HUDEP-2 (cell line): Measurements from ENCODE around the gene DCTN3.

Experiments used
- DNase-seq, 76 experiments: peaks; one replicate each; lab custom pipeline; 2025; ENCODE audit not compliant: unreplicated experiment in 76 of 76; lab: John Stamatoyannopoulos, UW

DCTN3 gene

GRCh38 chr9:34625186-34625486, 4.8 kb upstream of the DCTN3 start:
- DNase-seq = no peak

GRCh38 chr9:34624475-34625185, 4.3 kb upstream of the DCTN3 start:
- DNase-seq = no peak

- no peak for DNase-seq
These were observed 3.3 kb upstream of the DCTN3 start for GRCh38 chr9:34623374-34624235.

- DNase-seq = no peak
These were observed 5.2 kb downstream of the DCTN3 start for GRCh38 chr9:34615132-34615531.

- DNase-seq = peak in 66 of 76 experiments; percentile 20 to 83 (median 52)
These were observed 7.4 kb downstream of the DCTN3 start for GRCh38 chr9:34612788-34613390.

GRCh38 chr9:34611811-34612787, 8.2 kb downstream of the DCTN3 start, which contains the start of gene RPP25L:
TSS of gene RPP25L (minus strand) at chr9:34612097. CDS start at chr9:34611296, 801 bp downstream.
- DNase-seq = peak in 72 of 76 experiments; percentile 10 to 85 (median 66)

- DNase-seq = no peak
These were observed 9.0 kb downstream of the DCTN3 start for GRCh38 chr9:34611251-34611810.

GRCh38 chr9:34610434-34611206, 9.7 kb downstream of the DCTN3 start:
- DNase-seq = peak in 2 of 76 experiments; percentile 3 to 14

GRCh38 chr9:34607331-34607730, 13.0 kb downstream of the DCTN3 start:
- DNase-seq = no peak

GRCh38 chr9:34606905-34607304, 13.4 kb downstream of the DCTN3 start:
- no peak for DNase-seq

GRCh38 chr9:34606190-34606589, 14.1 kb downstream of the DCTN3 start:
- DNase-seq = no peak

GRCh38 chr9:34603610-34604231, 16.6 kb downstream of the DCTN3 start:
- DNase-seq = peak in 68 of 76 experiments; percentile 5 to 80 (median 48)

- no peak for DNase-seq
These were observed 18.2 kb downstream of the DCTN3 start for GRCh38 chr9:34601937-34602573.

- no peak for DNase-seq
These were observed 19.4 kb downstream of the DCTN3 start for GRCh38 chr9:34600908-34601307.

GRCh38 chr9:34599546-34599945, 20.7 kb downstream of the DCTN3 start:
- no peak for DNase-seq

GRCh38 chr9:34594177-34594576, 26.1 kb downstream of the DCTN3 start:
- no peak for DNase-seq

- peak in 2 of 76 experiments; percentile 8 to 10 for DNase-seq
These were observed 27.2 kb downstream of the DCTN3 start for GRCh38 chr9:34592895-34593601.
